GM12891 (cell line): ENCODE results near the gene JAZF1.

Experiments used
- DNase-seq: peaks from one replicate; pipeline ENCODE4 v3.0.0; 2011; ENCODE audit warnings: low spot score; ENCODE audit not compliant: insufficient read length
- FAIRE-seq: peaks from 2 replicates; lab custom pipeline; 2011; peaks lifted over from hg19 to GRCh38; lab: Jason Lieb, UNC
- PAX5 ChIP-seq: IDR thresholded peaks from 2 replicates; pipeline ENCODE4 v1.6.1; 2011; ENCODE audit warnings: low read length, moderate library complexity, mild to moderate bottlenecking; ENCODE audit not compliant: insufficient read depth, severe bottlenecking
- POLR2A ChIP-seq: IDR thresholded peaks from 2 replicates; pipeline ENCODE4 v1.6.1; 2011; ENCODE audit warnings: low read depth, low read length, control low read depth
- POLR2AphosphoS5 ChIP-seq: IDR thresholded peaks from 2 replicates; pipeline ENCODE4 v1.6.1; 2011; ENCODE audit warnings: low read depth, low read length, control low read depth
- POU2F2 ChIP-seq: IDR thresholded peaks from 2 replicates; pipeline ENCODE4 v1.6.1; 2011; ENCODE audit warnings: low read depth, mild to moderate bottlenecking, control low read depth, low read length, moderate library complexity
- SPI1 ChIP-seq: IDR thresholded peaks from 2 replicates; pipeline ENCODE4 v1.6.1; 2011; ENCODE audit warnings: low read depth, low read length, control low read depth
- TAF1 ChIP-seq: IDR thresholded peaks from 2 replicates; pipeline ENCODE4 v1.6.1; 2011; ENCODE audit warnings: low read depth, low read length, control low read depth

The JAZF1 gene

GRCh38 chr7:28115261-28115660 lies 65.3 kb downstream of the JAZF1 start:
- DNase-seq: no peak
- no peak for FAIRE-seq

DNA sequence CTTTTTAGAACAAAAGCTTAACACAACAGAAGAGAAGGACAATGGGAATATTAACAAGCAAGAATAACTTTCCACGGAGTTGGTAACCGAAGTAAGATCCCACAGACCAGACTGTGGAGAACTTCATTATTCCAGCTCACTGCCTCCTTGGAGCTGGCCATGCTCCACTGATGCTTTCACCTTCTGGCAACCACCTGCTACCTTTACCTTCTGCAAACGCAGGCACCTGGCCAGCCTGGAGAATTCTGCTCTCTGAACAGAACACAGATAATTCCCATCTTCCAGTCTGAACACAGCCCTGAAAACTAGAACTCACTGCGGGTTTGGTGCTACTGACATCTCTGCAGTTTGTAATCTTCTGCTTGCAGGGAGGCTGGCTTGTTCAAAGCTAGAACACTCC lies 66.5 kb downstream of the JAZF1 start:
- DNase-seq: no peak
- no peak for FAIRE-seq
- TF ChIP-seq POLR2AphosphoS5 (no peak), TAF1 (no peak), POU2F2 (no peak), PAX5 (no peak), POLR2A (no peak), SPI1 (no peak)

More at GRCh38 chr7:28115261-28115660, 65.3 kb downstream of the JAZF1 start:
- TF ChIP-seq POLR2A (no peak), PAX5 (no peak), TAF1 (no peak), SPI1 (no peak), POLR2AphosphoS5 (no peak), POU2F2 (no peak)

DNA sequence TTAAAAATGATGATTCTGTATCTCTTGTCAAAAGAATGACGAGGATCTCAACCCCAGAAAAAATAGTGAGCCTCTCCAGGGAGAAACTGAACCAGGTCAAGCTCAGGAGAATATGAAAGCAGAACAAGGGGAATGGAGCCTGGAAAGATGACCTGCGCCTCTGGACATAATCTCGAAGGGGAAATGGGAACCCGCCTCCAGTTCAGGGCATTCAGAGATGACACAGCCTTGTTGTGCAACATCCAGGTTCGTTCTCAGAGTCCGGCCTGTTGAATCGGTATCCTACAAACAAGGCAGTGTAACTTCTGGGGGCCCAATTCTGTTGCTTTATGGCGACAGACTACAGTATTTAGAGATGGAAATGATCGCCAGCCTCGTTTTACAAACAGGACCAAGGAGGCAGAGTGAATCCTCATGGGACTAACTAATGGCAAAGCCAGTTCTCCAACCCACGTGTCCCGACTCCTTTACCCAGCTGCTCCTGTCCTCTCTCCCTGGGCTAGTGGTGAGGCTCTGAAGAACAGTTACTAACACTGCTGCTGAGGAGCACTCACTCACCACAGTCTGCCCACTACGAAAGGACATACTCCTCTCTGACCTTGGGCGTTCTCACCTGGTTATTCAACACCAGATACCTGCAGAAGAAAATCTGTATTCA lies 67.6 kb downstream of the JAZF1 start:
- DNase-seq (no peak), FAIRE-seq (no peak)
- TF ChIP-seq POU2F2: no peak
- no peak for TF ChIP-seq TAF1
- no peak for TF ChIP-seq SPI1
- no peak for TF ChIP-seq POLR2A
- TF ChIP-seq PAX5: no peak
- no peak for TF ChIP-seq POLR2AphosphoS5

- no peak for FAIRE-seq
- TF ChIP-seq PAX5: no peak
- TF ChIP-seq POLR2A: no peak
- TF ChIP-seq TAF1: no peak
- TF ChIP-seq POU2F2: no peak
- TF ChIP-seq SPI1: no peak
- no peak for TF ChIP-seq POLR2AphosphoS5
- DNase-seq: no peak
Observed at GRCh38 chr7:28112467-28112866, 68.1 kb downstream of the JAZF1 start.

DNA sequence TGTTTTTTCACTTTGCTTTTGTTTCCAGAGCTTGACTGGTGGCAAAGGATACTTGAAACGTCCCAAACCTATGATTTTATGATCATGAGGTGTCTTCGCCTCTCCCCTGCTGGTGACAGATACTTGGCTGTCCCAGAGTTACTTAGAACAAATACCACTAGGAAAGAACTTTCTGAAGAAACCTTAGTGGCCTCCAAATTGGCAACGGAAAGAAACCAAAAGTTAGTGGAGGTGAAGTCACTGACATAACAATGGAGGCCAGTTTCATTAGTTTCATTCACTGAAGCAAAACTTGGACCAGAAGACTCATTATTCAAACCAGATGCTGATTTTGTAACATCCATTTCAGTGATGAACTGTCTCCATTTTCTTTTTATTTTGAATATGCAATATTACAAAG lies 68.6 kb downstream of the JAZF1 start:
- FAIRE-seq: no peak
- no peak for DNase-seq
- no peak for TF ChIP-seq POU2F2
- no peak for TF ChIP-seq SPI1
- no peak for TF ChIP-seq POLR2A
- TF ChIP-seq PAX5: no peak
- no peak for TF ChIP-seq TAF1
- no peak for TF ChIP-seq POLR2AphosphoS5

- FAIRE-seq (no peak), DNase-seq (no peak)
- no peak for TF ChIP-seq PAX5
- no peak for TF ChIP-seq POLR2AphosphoS5
- TF ChIP-seq POLR2A: no peak
- no peak for TF ChIP-seq POU2F2
Observed at GRCh38 chr7:28110427-28111012, 70.1 kb downstream of the JAZF1 start.

GRCh38 chr7:28108747-28109146 lies 71.8 kb downstream of the JAZF1 start:
- no peak for TF ChIP-seq POU2F2
- no peak for TF ChIP-seq PAX5
- no peak for TF ChIP-seq TAF1
- no peak for TF ChIP-seq POLR2A
- no peak for TF ChIP-seq POLR2AphosphoS5
- no peak for FAIRE-seq
- no peak for DNase-seq

GRCh38 chr7:28107960-28108359 lies 72.6 kb downstream of the JAZF1 start:
- DNase-seq (no peak), FAIRE-seq (no peak)
- no peak for TF ChIP-seq PAX5
- TF ChIP-seq SPI1: no peak
- TF ChIP-seq POLR2AphosphoS5: no peak
- TF ChIP-seq TAF1: no peak
- TF ChIP-seq POLR2A: no peak
- TF ChIP-seq POU2F2: no peak

GRCh38 chr7:28106321-28106829 lies 74.2 kb downstream of the JAZF1 start:
- DNase-seq: no peak
- no peak for FAIRE-seq
- TF ChIP-seq POU2F2: no peak
- no peak for TF ChIP-seq POLR2AphosphoS5
- no peak for TF ChIP-seq SPI1
- no peak for TF ChIP-seq POLR2A
- no peak for TF ChIP-seq TAF1
- no peak for TF ChIP-seq PAX5

DNA sequence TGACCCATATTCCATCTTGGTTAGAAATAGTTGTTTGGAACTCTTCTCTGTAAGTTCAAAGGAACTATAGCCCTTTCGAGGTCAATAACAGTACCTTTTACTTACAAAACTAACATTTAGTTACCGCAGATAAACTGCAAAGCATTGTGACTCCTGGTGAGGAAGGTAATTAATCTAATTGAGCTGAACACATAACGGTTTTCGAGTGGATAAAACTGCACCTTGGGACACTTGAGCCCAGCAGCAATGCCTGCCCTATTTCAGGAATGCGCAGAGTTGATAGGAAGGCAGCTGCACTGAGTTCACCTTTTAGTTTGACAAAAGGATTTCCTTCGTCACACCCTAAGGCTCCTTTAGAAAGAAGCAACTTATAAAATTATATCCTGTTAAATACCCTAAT lies 75.4 kb downstream of the JAZF1 start:
- TF ChIP-seq TAF1: no peak
- TF ChIP-seq PAX5: no peak
- no peak for TF ChIP-seq POU2F2
- TF ChIP-seq SPI1: no peak
- TF ChIP-seq POLR2AphosphoS5: no peak
- no peak for TF ChIP-seq POLR2A
- DNase-seq: no peak
- no peak for FAIRE-seq
